Thymus (tissue), 14 donors: Measurements from ENCODE around the gene RGL1. TPM values are rescaled to one million over a fixed set of nuclear protein-coding genes. Genes with fewer than 3 reads are reported as not detected.
"Not testable (repeated sequence)": the region's sequence is repeated elsewhere in the genome, so short reads cannot be mapped to it uniquely, and the experiment has no call there.

Experiments used
- DNase-seq, 9 donors: peaks; one replicate each; pipeline ENCODE4 v3.0.0-alpha.2; 2013; ENCODE audit warnings: low spot score in 9 of 9, low read depth in 6 of 9, missing footprints in 1 of 9
- H3K27ac ChIP-seq, 2 donors: one replicate each; pipeline ENCODE4 v1.5.1; 2013; ENCODE audit warnings: control low read depth in 1 of 2, low read depth in 1 of 2, low read length in 1 of 2, mild to moderate bottlenecking in 1 of 2, moderate library complexity in 1 of 2
- H3K27me3 ChIP-seq, 2 donors: one replicate each; pipeline ENCODE4 v1.5.1; 2013; ENCODE audit warnings: low read length in 1 of 2; ENCODE audit not compliant: control insufficient read depth in 2 of 2, insufficient read depth in 1 of 2
- H3K36me3 ChIP-seq, 2 donors: one replicate each; pipeline ENCODE4 v1.5.1; 2013; ENCODE audit warnings: low read length in 1 of 2, mild to moderate bottlenecking in 1 of 2, moderate library complexity in 1 of 2; ENCODE audit not compliant: control insufficient read depth in 2 of 2, insufficient read depth in 2 of 2
- H3K4me1 ChIP-seq, 2 donors: one replicate each; pipeline ENCODE4 v1.5.1; 2013; ENCODE audit warnings: low read length in 2 of 2; ENCODE audit not compliant: control insufficient read depth in 2 of 2, insufficient read depth in 2 of 2
- H3K4me3 ChIP-seq, 2 donors: one replicate each; pipeline ENCODE4 v1.5.1; 2013; ENCODE audit warnings: low read length in 2 of 2, control low read depth in 1 of 2, mild to moderate bottlenecking in 1 of 2
- H3K9me3 ChIP-seq, 2 donors: one replicate each; pipeline ENCODE4 v1.5.1; 2013; ENCODE audit warnings: low read length in 1 of 2, mild to moderate bottlenecking in 1 of 2; ENCODE audit not compliant: control insufficient read depth in 2 of 2, insufficient read depth in 1 of 2
- WGBS: extraction: QIAGEN DNeasy Blood & Tissue Kit; methylation state at CpG from one replicate; pipeline ENCODE4 v1.1.7; 2013; 5-methylcytosine and 5-hydroxymethylcytosine counted together
- long read RNA-seq, 10 donors: transcript quantifications; one replicate each; lab custom pipeline, GENCODE V29; 2026
- polyA plus RNA-seq: library from polyadenylated mRNA; stranded (reverse); fragments of 200-250 nt; gene quantifications from one replicate; pipeline ENCODE4 v1.2.3, GENCODE V29; 2013
- total RNA-seq: library from RNA; stranded (reverse); fragments of 120-200 nt; gene quantifications from one replicate; pipeline ENCODE4 v1.2.4, GENCODE V29; 2013
- donor health status: healthy.

RGL1 gene
- total RNA-seq (9.1 TPM), polyA plus RNA-seq (11.9 TPM)
- long read RNA-seq, donor 1, result 0 reads
- long read RNA-seq, donor 2, full-length matches to known transcripts, result 4 of 4 reads
- long read RNA-seq, donor 2, partial matches to known transcripts, result 0 of 4 reads
- long read RNA-seq, donor 2, other reads (novel, unspliced or antisense), result 0 of 4 reads
- long read RNA-seq, donor 3, full-length matches to known transcripts, result 1 of 1 reads
- long read RNA-seq, donor 3, partial matches to known transcripts, result 0 of 1 reads
- long read RNA-seq, donor 3, other reads (novel, unspliced or antisense), result 0 of 1 reads
- long read RNA-seq, donor 4, full-length matches to known transcripts, result 1 of 1 reads
- long read RNA-seq, donor 4, partial matches to known transcripts, result 0 of 1 reads
- long read RNA-seq, donor 4, other reads (novel, unspliced or antisense), result 0 of 1 reads
- long read RNA-seq, donor 5, full-length matches to known transcripts, result 1 of 7 reads
- long read RNA-seq, donor 5, partial matches to known transcripts, result 6 of 7 reads
- long read RNA-seq, donor 5, other reads (novel, unspliced or antisense), result 0 of 7 reads
- long read RNA-seq, donor 6, full-length matches to known transcripts, result 2 of 2 reads
- long read RNA-seq, donor 6, partial matches to known transcripts, result 0 of 2 reads
- long read RNA-seq, donor 6, other reads (novel, unspliced or antisense), result 0 of 2 reads
- long read RNA-seq, donor 7, full-length matches to known transcripts, result 2 of 2 reads
- long read RNA-seq, donor 7, partial matches to known transcripts, result 0 of 2 reads
- long read RNA-seq, donor 7, other reads (novel, unspliced or antisense), result 0 of 2 reads
- long read RNA-seq, donor 8, full-length matches to known transcripts, result 1 of 1 reads
- long read RNA-seq, donor 8, partial matches to known transcripts, result 0 of 1 reads
- long read RNA-seq, donor 8, other reads (novel, unspliced or antisense), result 0 of 1 reads
- long read RNA-seq, donor 9, full-length matches to known transcripts, result 1 of 1 reads
- long read RNA-seq, donor 9, partial matches to known transcripts, result 0 of 1 reads
- long read RNA-seq, donor 9, other reads (novel, unspliced or antisense), result 0 of 1 reads
- long read RNA-seq, donor 10, full-length matches to known transcripts, result 1 of 1 reads
- long read RNA-seq, donor 10, partial matches to known transcripts, result 0 of 1 reads
- long read RNA-seq, donor 10, other reads (novel, unspliced or antisense), result 0 of 1 reads

- 2% methylated on average over 58 of the region's 58 CpGs for WGBS
- peaks cover 0 to 3% of the 10 kb centered on the region in 2 donors for H3K4me1 ChIP-seq
- peaks cover 0 to 17% of the 10 kb centered on the region in 2 donors for H3K27me3 ChIP-seq
- peak within 1 kb of the TSS; percentile 46 to 51 for H3K4me3 ChIP-seq
- H3K9me3 ChIP-seq, result no peaks in the 10 kb centered on the region
- no peaks in the 10 kb centered on the region for H3K36me3 ChIP-seq
- peak in 8 of 9 donors; percentile 7 to 63 (median 26) for DNase-seq
- peak within 1 kb of the TSS; percentile 56 to 78 for H3K27ac ChIP-seq
Measured at GRCh38 chr1:183804916-183805841, at the start of gene RGL1. Gene RGL1 (plus strand): TSS chr1:183805120. CDS start chr1:183805298, 178 bp downstream.

GRCh38 chr1:183756326-183756725, 48.6 kb upstream of the RGL1 start:
- H3K4me3 ChIP-seq, result no peak overlapping the region

GRCh38 chr1:183757061-183757460, 47.9 kb upstream of the RGL1 start:
- Histone ChIP-seq H3K4me3 (no peak overlapping the region), H3K27ac (no peak overlapping the region), H3K4me1 (no peaks in the 10 kb centered on the region), H3K27me3 (no peaks in the 10 kb centered on the region), H3K36me3 (no peaks in the 10 kb centered on the region), H3K9me3 (no peaks in the 10 kb centered on the region)
- 86% methylated on average over 4 of the region's 4 CpGs for WGBS
- no peak for DNase-seq

More at GRCh38 chr1:183756326-183756725, 48.6 kb upstream of the RGL1 start:
- Histone ChIP-seq H3K4me1 (no peaks in the 10 kb centered on the region), H3K36me3 (no peaks in the 10 kb centered on the region), H3K27me3 (no peaks in the 10 kb centered on the region), H3K9me3 (peaks cover 0 to 4% of the 10 kb centered on the region in 2 donors), H3K27ac (no peak overlapping the region)
- WGBS, result 93% methylated on average over 2 of the region's 2 CpGs
- no peak for DNase-seq

GRCh38 chr1:183758913-183759312, 46.0 kb upstream of the RGL1 start:
- WGBS, result 91% methylated on average over 3 of the region's 3 CpGs
- Histone ChIP-seq H3K9me3 (no peaks in the 10 kb centered on the region), H3K4me1 (no peaks in the 10 kb centered on the region), H3K27me3 (no peaks in the 10 kb centered on the region), H3K4me3 (no peak overlapping the region), H3K27ac (no peak overlapping the region), H3K36me3 (no peaks in the 10 kb centered on the region)
- DNase-seq, result no peak

GRCh38 chr1:183760661-183761060, 44.3 kb upstream of the RGL1 start:
- DNase-seq, result no peak
- WGBS, result 91% methylated on average over 2 of the region's 2 CpGs
- Histone ChIP-seq H3K27ac (no peak overlapping the region), H3K36me3 (no peaks in the 10 kb centered on the region), H3K27me3 (no peaks in the 10 kb centered on the region), H3K4me1 (no peaks in the 10 kb centered on the region), H3K4me3 (no peak overlapping the region), H3K9me3 (peaks cover 0 to 6% of the 10 kb centered on the region in 2 donors)

- Histone ChIP-seq H3K9me3 (peaks cover 0 to 6% of the 10 kb centered on the region in 2 donors), H3K4me3 (no peak overlapping the region), H3K27ac (no peak overlapping the region), H3K27me3 (no peaks in the 10 kb centered on the region), H3K4me1 (no peaks in the 10 kb centered on the region), H3K36me3 (no peaks in the 10 kb centered on the region)
- WGBS, result 97% methylated on average over 1 of the region's 1 CpG
- no peak for DNase-seq
Measured at GRCh38 chr1:183761871-183762270, 43.0 kb upstream of the RGL1 start.

GRCh38 chr1:183762856-183763255, 42.1 kb upstream of the RGL1 start:
- not testable (repeated sequence) for H3K36me3 ChIP-seq, H3K27ac ChIP-seq, DNase-seq, H3K4me3 ChIP-seq, H3K4me1 ChIP-seq, H3K27me3 ChIP-seq, H3K9me3 ChIP-seq

- Histone ChIP-seq H3K36me3 (no peaks in the 10 kb centered on the region), H3K4me3 (no peak overlapping the region), H3K9me3 (peaks cover 0 to 6% of the 10 kb centered on the region in 2 donors), H3K4me1 (no peaks in the 10 kb centered on the region), H3K27ac (no peak overlapping the region), H3K27me3 (no peaks in the 10 kb centered on the region)
- DNase-seq, result no peak
Measured at GRCh38 chr1:183764981-183765380, 39.9 kb upstream of the RGL1 start.
